Fibroblast of skin of left quadriceps (primary cell): ENCODE results near the gene PTBP1.
"Not testable (repeated sequence)": the region's sequence is repeated elsewhere in the genome, so short reads cannot be mapped to it uniquely, and the experiment has no call there.

Experiments used
- DNase-seq, 2 experiments: peaks; one replicate each; pipeline ENCODE4 v3.0.0-alpha.2; 2013; ENCODE audit warnings: low read depth in 2 of 2

The PTBP1 gene

DNA sequence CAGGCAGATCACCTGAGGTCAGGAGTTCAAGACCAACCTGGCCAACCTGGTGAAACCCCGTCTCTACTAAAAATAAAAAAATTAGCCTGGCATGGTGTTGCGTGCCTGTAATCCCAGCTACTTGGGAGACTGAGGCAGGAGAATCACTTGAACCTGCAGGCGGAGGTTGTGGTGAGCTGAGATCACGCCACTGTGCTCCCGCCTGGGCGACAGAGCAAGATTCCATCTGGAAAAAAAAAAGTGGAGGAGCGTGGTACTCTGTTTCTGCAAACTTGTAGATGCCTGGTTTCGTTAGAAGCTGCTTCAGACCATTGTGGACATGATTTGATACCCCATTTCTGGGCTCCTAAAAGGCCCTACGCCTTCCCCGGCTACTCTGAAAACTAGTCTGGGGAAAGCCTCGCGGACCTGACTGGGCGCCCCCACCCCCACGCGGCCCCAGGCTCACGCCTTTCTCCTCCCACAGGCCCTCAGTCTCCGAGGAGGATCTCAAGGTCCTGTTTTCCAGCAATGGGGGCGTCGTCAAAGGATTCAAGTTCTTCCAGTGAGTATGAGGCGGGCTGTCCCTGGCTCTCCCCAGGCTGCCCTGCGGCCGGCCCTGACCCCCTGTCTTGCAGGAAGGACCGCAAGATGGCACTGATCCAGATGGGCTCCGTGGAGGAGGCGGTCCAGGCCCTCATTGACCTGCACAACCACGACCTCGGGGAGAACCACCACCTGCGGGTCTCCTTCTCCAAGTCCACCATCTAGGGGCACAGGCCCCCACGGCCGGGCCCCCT is 13.0 kb downstream of the PTBP1 start:
- no peak for DNase-seq

DNA sequence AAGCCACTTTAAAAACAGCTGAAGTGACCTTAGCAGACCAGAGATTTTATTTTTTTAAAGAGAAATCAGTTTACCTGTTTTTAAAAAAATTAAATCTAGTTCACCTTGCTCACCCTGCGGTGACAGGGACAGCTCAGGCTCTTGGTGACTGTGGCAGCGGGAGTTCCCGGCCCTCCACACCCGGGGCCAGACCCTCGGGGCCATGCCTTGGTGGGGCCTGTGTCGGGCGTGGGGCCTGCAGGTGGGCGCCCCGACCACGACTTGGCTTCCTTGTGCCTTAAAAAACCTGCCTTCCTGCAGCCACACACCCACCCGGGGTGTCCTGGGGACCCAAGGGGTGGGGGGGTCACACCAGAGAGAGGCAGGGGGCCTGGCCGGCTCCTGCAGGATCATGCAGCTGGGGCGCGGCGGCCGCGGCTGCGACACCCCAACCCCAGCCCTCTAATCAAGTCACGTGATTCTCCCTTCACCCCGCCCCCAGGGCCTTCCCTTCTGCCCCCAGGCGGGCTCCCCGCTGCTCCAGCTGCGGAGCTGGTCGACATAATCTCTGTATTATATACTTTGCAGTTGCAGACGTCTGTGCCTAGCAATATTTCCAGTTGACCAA is 13.7 kb downstream of the PTBP1 start:
- DNase-seq: no peak

DNA sequence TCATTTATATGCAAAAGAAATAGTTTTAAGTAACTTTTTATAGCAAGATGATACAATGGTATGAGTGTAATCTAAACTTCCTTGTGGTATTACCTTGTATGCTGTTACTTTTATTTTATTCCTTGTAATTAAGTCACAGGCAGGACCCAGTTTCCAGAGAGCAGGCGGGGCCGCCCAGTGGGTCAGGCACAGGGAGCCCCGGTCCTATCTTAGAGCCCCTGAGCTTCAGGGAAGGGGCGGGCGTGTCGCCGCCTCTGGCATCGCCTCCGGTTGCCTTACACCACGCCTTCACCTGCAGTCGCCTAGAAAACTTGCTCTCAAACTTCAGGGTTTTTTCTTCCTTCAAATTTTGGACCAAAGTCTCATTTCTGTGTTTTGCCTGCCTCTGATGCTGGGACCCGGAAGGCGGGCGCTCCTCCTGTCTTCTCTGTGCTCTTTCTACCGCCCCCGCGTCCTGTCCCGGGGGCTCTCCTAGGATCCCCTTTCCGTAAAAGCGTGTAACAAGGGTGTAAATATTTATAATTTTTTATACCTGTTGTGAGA is 14.3 kb downstream of the PTBP1 start:
- no peak for DNase-seq

DNA sequence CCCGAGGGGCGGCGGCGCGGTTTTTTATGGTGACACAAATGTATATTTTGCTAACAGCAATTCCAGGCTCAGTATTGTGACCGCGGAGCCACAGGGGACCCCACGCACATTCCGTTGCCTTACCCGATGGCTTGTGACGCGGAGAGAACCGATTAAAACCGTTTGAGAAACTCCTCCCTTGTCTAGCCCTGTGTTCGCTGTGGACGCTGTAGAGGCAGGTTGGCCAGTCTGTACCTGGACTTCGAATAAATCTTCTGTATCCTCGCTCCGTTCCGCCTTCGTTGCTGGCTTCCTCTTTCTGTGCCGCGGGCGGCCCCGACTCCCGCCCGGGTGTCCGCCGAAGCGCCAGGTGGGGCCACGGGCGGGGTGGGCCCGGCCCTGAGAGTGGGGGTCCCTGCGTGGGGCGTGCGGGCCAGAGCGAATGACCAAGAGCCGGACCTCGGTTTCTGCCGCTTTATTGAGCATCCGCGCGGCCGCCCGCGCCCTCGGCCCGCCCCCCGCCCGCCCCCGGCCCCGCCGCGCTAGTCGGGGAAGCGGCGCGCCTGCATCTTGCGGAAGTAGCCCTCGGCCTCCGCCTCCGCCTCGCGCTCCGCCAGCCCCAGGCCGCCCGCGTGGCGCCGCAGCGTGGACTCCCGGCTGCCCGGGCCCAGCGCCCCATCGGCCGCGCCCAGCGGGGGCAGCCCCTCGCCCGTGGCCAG is 14.9 kb downstream of the PTBP1 start:
- DNase-seq: no peak

DNA sequence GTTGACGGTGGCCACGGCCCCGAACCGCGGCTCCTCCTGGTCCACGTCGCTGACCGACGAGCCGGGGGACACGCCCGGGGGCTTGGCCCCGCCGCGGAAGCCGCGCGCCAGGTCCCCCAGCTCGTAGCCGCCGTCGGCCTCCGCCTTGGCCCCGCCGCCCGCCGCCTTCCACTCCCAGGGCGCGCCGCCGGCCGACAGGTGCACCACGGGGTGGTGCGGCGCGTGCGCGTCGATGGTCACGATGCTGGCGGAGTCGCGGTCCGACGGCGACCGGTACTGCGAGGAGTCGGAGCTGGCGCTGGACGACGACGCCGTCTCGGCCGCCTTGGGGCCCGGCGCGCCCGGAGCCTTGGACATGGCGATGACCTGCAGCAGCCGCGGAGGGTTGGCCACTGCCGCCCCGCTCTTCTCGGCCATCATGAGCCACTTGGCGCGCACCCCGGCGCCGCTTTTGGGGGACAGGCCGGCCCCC is 15.5 kb downstream of the PTBP1 start:
- no peak for DNase-seq

DNA sequence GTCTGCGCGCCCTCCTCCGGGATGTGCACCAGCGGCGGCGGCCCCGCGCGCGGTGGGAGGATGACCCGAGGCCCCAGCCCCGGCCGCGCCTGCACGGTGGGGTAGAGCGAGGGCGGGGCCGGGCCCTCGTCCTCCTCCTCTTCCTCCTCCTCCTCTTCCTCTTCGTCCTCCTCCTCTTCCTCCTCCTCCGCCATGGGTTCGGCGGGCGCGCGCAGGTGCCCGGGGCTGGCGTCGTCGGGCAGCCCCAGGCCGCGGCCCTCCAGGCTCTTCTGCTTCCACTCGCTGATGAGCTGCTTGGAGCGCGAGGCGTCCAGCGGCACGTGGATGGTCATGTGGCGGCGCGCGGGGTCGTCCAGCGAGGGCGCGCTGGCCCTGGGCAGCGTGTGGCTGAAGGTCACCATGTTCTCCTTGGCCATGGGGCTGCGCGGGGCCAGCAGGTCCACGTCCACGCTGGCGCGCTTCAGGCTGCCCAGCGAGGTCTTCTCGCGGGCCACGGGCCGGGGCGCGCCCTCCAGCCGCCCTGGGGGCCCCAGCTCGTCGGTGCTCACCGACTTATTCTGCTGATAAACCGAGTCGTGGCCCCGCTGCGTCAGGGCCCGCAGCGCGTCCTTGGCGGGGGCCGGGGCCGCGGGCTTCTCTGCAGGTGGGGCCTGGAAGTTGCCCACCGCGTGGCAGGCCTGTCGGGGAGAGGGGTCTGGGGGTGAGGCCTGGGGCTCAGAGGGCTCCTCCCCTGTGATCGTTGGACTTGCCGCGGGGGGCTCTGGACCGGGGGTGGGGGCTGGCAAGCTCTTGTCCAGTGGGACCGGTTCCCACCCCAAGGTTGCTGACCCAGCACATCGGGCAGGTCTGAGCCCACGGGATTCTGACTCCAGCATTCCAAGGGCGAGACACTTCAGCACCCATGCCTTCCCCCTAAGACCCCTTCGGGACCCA is 16.2 kb downstream of the PTBP1 start:
- no peak for DNase-seq

DNA sequence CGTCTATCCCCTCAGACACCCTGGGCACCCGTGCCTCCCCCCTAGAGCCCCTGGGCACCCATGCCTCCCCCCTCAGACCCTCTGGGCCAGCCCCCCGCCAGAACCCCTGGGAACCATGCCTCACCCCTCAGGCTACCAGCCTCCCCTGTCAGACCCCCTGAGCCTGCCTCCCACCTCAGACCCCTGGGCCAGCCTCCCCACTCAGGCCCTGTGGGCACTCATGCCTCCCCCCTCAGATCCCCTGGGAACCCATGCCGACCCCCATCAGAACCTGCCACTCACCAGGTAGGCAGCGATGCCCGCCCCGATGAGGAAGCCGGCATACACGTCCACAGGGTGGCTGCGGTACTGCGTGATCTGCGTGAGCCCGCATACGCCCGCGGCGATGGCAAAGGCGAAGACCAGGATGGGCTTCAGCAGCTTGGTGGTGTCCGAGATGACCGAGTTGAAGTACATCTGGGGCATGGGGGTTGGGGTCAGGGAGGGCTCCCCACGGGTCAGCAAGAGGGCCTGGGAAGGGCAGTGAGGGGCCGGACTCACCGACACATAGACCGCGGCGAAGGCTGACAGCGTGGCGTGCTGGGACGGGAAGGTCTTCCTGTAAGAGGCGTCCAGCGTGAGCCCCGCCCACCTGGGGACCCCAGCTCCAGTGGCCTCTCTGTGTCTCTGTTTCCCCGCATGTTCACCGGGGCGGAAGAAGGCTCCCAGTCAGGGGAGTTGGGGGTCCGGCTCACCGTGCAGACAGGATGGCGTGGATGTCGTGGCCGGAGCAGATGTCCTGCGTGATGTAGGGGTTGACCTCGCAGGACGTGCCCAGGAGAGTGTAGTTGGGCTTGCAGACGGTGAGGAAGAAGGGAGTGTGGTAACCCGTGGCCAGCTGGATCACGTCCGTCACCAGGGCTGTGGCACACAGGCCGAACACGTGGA is 17.2 kb downstream of the PTBP1 start:
- no peak for DNase-seq

DNA sequence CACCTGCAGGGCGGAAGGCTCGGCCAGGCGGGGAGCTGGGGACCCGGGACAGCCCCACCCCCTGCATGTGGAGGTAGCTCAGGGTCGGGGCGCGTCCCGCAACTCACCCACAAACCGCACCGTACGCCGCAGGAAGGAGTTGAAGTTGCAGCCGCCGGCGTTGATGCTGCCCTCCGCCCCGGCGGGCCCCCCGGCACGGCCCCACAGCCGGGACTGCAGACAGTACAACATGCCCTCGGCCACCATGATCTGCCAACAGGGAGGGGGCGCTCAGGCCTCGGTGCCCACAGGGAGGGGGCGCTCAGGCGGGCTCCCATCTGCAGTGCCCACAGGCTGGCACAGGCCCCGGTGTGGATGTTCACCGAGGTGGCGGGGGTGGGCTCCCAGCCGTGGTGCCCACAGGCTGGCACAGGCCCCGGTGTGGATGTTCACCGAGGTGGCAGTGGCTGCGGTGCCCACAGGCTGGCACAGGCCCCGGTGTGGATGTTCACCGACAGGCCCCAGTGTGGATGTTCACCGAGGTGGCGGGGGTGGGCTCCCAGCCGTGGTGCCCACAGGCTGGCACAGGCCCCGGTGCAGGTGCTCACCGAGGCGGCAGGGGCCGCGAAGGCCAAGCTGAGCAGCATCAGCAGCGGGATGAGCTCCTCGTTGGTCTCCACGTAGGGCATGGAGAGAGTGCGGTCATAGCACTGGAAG is 18.0 kb downstream of the PTBP1 start:
- no peak for DNase-seq

DNA sequence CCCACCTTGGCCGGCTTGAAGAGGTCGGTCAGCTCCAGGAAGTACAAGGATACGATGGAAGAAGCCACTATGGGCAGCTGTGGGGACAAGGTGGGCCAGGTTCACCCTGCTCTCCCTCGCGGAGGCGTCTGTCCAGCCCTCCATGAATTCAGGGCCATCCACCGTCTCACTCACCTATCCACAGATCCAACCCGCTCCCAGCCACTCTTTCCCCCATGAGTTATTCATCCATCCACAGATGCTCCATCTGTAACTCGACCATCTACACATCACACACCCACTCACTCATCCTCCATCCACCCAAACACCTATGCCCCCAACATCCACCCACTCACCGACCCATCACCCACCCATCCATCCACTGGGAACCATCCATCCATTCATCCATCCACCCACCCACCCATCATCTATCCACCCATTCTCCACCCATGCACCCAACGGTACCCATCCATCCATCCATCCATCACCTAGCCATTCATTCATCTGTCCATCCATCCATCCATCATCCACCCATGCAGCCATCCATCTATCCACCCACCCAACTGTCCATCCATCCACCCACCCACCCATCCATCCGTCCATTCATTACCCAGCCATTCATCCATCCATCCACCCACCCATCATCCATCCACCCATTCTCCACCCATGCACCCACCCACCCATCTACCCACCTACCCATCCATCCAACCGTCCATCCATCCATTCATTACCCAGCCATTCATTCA is 18.7 kb downstream of the PTBP1 start:
- no peak for DNase-seq

DNA sequence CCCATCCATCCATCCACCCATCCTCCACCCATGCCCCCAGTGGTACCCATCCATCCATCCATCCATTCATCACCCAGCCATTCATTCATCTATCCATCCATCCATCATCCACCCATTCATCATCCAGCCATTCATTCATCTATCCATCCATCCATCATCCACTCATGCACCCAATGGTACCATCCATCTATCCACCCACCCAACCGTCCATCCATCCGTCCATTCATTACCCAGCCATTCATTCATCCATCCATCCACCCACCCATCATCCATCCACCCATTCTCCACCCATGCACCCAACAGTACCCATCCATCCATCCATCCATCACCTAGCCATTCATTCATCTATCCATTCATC is 19.2 kb downstream of the PTBP1 start:
- DNase-seq: no peak

DNA sequence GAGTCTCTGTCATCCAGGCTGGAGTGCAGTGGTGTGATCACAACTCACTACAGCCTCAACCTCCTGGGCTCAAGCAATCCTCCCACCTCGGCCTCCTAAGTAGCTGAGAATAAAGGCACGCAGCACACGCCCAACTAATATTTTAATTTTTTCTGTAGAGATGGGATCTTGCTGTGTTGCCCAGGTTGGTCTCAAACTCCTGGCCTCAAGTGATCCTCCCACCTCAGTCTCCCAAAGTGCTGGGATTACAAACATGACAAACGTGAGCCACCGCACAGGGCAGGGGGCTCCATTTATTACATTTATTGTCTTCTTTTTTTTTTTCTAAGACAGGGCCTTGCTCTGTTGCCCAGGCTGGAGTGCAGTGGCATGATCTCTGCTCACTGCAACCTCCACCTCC is 23.0 kb downstream of the PTBP1 start:
- DNase-seq: not testable (repeated sequence)

DNA sequence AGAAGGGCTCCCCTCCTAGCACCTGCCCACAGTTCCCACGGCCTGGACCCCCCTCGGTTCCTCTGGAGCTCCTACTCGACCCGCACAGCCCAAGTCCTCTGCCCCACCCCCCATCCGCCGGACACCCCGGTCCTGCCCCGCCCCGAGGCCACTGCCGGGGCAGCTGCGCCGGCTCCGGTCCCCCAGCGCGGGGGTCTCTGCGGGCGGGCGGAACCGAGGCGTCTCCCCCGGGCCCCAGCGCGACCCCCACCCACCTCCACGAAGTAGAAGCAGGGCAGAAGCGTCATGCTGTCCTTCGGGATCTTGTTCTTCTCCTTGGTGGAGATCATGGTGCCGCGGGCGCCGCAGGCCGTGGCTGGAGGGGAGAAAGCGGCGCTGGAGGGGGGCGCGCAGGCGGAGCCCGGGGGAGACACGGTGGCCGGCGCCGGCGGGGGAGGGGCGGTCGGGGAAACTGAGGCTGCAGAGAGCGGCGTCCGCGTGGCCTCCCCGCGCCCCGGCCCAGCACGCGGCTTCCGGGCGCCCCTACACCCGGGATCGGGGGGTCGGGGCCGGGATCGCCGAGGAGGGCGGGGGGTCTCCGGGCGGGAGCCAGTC is 24.1 kb downstream of the PTBP1 start:
- no peak for DNase-seq

DNA sequence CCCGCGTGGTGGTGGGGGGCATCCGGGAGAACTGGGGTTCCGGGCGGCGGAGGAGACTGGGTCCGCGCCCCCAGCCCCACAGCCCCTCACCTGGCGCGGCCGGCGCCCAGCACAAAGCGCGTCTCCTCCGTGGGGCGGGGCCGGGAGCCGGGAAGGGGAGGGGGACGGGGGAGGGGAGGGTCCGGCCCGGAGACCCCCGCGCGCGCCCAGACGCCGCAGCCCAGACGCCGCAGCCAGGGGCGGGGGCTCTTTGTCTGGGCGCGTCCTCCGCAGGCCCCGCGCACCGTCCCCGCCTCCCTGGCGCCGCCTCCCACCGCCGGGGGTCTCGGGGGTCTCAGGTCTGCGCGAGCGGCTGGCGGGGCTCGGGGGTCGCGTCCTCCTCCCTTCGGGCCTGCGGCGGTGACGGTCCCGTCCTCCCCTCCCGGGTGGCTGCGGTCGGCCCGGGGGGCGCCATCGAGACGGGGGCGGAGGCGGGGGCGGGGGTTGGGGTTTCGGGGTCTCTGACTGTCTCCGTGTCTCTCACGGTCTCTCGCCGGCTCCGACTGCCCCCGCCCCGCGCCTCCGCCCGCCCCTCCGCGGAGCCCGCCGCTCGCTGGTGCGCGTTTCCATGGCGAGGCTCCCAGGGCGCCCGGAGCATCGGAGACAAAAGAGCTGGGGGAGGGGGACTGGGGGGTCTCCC is 24.7 kb downstream of the PTBP1 start, which contains the start of gene PLPPR3:
Gene PLPPR3, minus strand, starts transcription at position 131 of the 679 bp plus-strand sequence. CDS start 396 bp downstream, outside the sequence.
- DNase-seq: no peak

DNA sequence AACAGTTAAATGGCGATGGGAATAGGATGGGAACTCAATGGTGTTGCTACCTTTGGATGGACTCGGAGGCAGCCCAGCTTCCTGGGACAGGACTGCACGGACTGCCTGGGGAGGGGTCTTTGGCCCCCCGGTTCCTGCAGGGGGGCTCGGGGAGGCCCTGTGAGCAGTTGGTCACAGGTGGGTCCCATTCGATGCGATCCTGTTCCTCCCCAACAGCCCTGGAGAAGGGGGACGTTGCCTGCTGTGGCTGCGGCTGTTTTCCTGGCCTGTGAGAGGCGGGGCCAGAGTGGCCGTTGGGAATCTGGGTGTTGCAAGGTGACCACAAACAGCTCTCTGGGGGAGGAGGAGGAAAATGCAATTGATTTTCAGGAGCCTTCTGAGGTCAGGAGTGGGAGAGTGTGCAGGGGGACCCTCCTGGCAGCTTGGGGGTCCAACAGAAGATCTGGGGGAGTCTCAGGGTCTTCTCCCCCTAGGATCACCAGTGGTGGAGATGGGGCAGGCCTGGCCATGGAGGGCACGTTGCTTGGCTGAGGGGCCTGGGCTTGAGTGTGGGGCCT is 26.4 kb downstream of the PTBP1 start:
- DNase-seq: no peak

DNA sequence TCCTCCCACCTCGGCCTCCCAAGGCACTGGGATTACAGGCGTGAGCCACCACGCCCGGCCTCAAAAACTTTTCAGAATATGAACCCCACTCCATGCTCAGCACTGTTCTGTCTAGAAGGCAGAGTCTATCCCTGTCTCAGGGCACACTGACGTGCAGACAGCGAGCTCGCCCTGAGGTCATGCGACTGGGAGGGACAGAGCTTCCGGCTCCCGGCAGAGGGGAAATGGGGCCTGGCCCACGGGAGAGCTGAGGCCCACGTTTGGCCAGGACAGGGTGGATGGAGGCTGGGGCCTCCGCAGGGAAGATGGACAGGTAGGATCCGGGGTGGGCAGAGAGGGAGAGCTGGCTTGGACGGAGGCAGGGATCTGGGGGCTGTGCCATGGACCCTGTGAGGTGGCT is 27.6 kb downstream of the PTBP1 start:
- DNase-seq: no peak

DNA sequence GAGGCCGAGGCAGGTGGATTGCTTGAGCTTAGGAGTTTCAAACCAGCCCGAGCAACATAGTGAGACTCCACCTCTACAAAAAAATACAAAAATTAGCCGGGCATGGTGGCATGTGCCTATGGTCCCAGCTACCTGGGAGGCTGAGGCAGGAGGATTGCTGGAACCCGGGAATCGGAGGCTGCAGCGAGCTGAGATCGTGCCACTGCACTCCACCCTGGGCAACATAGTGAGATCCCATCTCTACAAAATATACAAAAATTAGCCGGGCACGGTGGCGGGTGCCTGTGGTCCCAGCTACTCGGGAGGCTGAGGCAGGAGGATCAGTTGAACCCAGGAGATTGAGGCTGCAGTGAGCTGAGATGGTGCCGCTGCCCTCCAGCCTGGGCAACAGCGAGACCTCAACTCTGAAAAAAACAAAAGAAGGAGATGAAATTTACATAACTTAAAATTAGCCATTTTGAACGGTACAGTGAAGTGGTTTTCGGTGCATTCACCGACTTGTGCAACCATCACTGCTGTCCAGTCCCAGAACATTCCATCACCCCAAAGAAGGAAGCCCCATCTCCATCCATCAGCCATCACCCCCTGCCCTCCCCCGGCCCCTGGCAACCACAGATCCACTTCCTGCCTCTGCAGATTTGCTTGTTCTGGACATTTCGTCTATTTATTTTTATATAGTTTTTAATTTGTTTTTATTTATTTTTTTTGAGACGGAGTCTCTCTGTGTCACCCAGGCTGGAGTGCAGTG is 28.8 kb downstream of the PTBP1 start:
- DNase-seq: no peak

DNA sequence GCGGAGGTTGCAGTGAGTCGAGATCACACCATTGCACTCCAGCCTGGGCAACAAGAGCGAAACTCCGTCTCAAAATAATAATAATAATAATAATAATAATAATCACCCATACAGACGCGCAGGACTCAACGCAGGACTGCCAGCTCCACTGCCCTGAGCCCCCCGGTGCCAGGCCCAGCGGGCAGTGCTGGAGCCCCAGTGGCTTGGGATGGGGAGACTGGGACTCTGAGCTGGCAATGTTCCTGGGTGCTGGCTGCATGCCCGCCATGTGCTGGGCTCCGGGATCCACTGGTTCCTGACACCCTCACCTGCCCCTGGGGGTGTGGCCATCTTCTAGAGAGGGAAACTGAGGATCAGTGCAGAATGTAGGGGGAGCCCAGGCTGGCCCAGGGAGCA is 30.1 kb downstream of the PTBP1 start:
- DNase-seq: no peak
